Tibial artery (tissue), 4 donors: ENCODE results near the gene SMYD3.

Source experiments
- DNase-seq, 2 donors: peaks; one replicate each; pipeline ENCODE4 v3.0.0-alpha.2; 2019
- H3K27ac ChIP-seq, 2 donors: fragments of 200-600 bp; sonication (generic) in 1 of 2; 1 replicate in 1 of 2; 2 replicates in 1 of 2; pipeline ENCODE4 v1.5.1; 2018 to 2019; ENCODE audit warnings: mild to moderate bottlenecking in 1 of 2
- H3K27me3 ChIP-seq, 2 donors: fragments of 200-600 bp; sonication (generic) in 1 of 2; one replicate each; pipeline versions ENCODE4 v1.5.1 to v1.6.0; 2016 to 2019
- H3K36me3 ChIP-seq, 3 donors: fragments of 200-600 bp; sonication (generic) in 2 of 3; one replicate each; pipeline ENCODE4 v1.5.1; 2016 to 2019; ENCODE audit warnings: mild to moderate bottlenecking in 2 of 3
- H3K4me1 ChIP-seq, 4 donors: fragments of 200-600 bp; sonication (generic) in 2 of 4; 1 replicate in 3 of 4; 2 replicates in 1 of 4; pipeline ENCODE4 v1.5.1; 2016 to 2019
- H3K4me3 ChIP-seq, 2 donors: fragments of 200-600 bp; sonication (generic) in 1 of 2; 1 replicate in 1 of 2; 2 replicates in 1 of 2; pipeline ENCODE4 v1.5.1; 2018 to 2019; ENCODE audit warnings: mild to moderate bottlenecking in 2 of 2
- H3K9me3 ChIP-seq, 3 donors: fragments of 200-600 bp; sonication (generic) in 1 of 3; one replicate each; pipeline ENCODE4 v1.5.1; 2016 to 2019
- intact Hi-C: fragments of 100-400 bp; cut with DNase I; formaldehyde crosslinking; loops from one replicate; pipeline ENCODE4 v1.15.0; 2023; ENCODE audit warnings: low total_unique reads
- TF ChIP-seq, protein P1 (sequence below), 2 experiments: fragments of 200-600 bp in 1 of 2; fragments of 450-650 bp in 1 of 2; IDR thresholded peaks; one replicate each; pipeline ENCODE4 v1.5.1; 2017 to 2019; ENCODE audit warnings: antibody characterized with exemption in 2 of 2, mild to moderate bottlenecking in 1 of 2, moderate library complexity in 1 of 2

The SMYD3 gene

DNA sequence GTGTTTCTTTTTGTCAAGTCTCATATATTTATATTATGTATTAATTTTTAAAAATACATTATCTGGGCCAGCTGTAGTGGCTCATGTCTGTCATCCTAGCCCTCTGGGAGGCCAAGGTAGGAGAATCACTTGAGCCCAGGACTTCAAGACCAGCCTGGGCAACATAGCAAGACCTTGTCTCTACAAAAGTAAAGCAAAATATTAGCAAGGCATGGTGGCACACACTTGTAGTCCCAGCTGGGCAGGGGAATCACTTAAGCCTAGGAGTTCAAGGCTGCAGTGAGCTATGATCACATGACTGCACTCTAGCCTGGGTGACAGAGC lies 189.1 kb downstream of the SMYD3 start:
- H3K27me3 ChIP-seq: no peaks in the 10 kb centered on the region
- TF ChIP-seq, protein P1, sequence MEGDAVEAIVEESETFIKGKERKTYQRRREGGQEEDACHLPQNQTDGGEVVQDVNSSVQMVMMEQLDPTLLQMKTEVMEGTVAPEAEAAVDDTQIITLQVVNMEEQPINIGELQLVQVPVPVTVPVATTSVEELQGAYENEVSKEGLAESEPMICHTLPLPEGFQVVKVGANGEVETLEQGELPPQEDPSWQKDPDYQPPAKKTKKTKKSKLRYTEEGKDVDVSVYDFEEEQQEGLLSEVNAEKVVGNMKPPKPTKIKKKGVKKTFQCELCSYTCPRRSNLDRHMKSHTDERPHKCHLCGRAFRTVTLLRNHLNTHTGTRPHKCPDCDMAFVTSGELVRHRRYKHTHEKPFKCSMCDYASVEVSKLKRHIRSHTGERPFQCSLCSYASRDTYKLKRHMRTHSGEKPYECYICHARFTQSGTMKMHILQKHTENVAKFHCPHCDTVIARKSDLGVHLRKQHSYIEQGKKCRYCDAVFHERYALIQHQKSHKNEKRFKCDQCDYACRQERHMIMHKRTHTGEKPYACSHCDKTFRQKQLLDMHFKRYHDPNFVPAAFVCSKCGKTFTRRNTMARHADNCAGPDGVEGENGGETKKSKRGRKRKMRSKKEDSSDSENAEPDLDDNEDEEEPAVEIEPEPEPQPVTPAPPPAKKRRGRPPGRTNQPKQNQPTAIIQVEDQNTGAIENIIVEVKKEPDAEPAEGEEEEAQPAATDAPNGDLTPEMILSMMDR (IDR thresholded peaks at IDR 0.05): no peak
- H3K27ac ChIP-seq: no peak overlapping the region
- no peaks in the 10 kb centered on the region for H3K36me3 ChIP-seq
- no peaks in the 10 kb centered on the region for H3K4me1 ChIP-seq
- H3K9me3 ChIP-seq: no peaks in the 10 kb centered on the region
- intact Hi-C loops: no loop called here
- no peak overlapping the region for H3K4me3 ChIP-seq
- no peak for DNase-seq

DNA sequence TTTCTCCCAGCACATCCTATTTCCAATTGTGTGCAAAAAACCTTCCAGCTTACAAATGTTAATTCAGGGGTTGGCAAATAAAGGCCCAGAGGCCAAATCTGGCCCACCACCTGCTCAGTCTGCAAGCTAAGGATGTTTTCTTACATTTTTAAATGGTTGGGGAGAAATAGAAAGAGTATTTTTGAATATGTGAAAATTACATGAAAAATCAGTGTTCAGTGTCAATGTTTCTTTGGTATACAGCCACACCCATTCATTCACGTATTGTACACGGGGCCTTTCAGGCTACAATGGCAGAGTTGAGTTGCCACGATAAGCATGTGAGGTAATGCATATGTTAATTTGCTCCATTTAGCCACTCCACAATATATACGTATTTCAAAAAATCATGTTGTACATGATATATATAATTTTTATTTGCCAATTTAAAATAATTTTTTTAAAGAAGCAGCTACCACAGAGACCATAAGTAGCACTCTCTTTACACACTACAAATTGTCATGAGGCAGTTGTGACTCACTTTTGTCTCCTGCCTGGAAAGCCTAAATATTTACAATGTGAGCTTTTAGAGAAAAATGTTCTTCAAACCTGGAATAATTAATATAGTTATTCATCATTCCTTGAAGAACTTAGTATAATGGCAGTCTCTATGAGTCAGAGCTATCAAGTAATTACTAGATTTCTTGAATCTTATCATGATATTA lies 189.6 kb downstream of the SMYD3 start:
- Histone ChIP-seq H3K4me3 (no peak overlapping the region), H3K36me3 (no peaks in the 10 kb centered on the region), H3K27ac (no peak overlapping the region), H3K9me3 (no peaks in the 10 kb centered on the region), H3K27me3 (no peaks in the 10 kb centered on the region), H3K4me1 (no peaks in the 10 kb centered on the region)
- TF ChIP-seq, protein P1 (IDR thresholded peaks at IDR 0.05): no peak
- intact Hi-C loops: no loop called here
- DNase-seq: no peak

DNA sequence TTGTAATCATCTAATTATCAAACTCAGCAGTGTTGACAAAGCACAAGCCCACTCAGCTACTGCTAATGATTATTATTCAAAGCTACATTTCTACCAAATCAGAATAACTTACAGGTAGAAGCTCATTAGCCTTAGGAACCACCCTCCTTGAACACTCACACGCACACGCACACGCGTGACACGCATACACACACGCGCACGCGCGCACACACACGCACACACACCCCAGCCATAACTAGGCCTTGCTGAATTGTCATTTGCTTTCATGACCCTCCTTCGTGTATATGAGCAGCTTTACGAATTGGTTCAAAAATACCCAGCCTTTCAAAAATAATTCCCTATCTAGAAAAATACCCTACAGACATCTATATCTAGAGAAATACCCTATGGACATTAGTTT lies 195.6 kb downstream of the SMYD3 start:
- H3K4me1 ChIP-seq: no peaks in the 10 kb centered on the region
- TF ChIP-seq, protein P1 (IDR thresholded peaks at IDR 0.05): no peak

DNA sequence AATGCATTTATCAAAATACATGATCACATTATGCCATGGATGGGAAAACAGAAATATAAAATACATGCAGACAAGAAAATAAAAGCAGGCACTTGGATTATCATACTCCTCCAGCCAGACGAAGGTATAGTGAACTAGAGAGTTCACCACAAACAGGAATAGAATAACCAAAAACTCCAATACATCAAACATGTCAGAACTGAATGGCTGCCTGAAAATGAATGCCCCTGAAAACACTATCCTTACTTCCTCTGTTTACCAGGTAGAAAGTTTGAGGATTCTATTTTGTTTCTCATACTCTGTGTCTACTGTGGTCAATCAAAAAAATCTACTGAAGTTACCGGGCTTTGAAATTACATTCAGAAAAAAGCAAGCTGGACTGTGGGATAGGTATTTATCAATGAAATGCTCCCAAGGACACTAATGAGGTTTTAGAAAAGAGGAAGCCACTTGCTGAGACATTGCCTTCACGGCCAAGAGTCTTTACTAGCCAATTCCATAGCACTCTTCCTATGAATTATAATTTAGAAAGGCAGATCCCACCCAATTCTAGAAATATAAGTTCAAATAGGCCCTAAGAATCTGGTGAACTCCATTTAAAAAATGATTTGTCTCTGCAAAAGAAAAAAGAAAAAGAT lies 197.7 kb downstream of the SMYD3 start:
- Histone ChIP-seq H3K27me3 (no peaks in the 10 kb centered on the region), H3K4me3 (no peak overlapping the region), H3K9me3 (no peaks in the 10 kb centered on the region), H3K36me3 (no peaks in the 10 kb centered on the region), H3K27ac (no peak overlapping the region), H3K4me1 (no peaks in the 10 kb centered on the region)
- TF ChIP-seq, protein P1 (IDR thresholded peaks at IDR 0.05): no peak
- intact Hi-C loops: no loop called here
- DNase-seq: no peak

More for the DNA sequence above, 195.6 kb downstream of the SMYD3 start:
- no peak overlapping the region for H3K27ac ChIP-seq
- H3K36me3 ChIP-seq: no peaks in the 10 kb centered on the region
- H3K4me3 ChIP-seq: no peak overlapping the region
- H3K9me3 ChIP-seq: no peaks in the 10 kb centered on the region
- no peaks in the 10 kb centered on the region for H3K27me3 ChIP-seq
- DNase-seq: no peak
- intact Hi-C loops: no loop called here

DNA sequence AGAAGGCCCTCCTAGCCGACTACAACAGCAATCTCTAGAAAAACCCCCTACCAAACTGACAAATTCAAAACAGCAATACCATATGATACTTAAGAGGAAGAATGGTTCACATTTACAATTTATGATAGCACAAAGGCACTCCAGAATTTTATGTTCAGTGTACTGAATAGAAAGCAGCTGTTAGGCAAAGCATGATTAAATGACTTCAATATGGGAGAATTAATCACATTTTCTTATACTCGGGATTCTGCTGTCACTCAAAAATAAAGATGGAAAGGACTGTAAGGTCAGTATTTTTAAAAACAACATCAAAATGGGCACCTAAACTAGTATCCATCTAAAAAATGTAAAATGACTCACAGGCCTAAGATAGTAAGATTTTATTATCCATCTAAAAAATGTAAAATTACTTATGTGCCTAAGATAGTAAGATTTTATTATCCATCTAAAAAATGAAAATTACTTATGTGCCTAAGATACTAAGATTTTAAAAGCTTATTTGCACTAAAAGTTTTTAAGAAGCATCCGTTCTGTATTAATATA lies 198.5 kb downstream of the SMYD3 start:
- TF ChIP-seq, protein P1 (IDR thresholded peaks at IDR 0.05): no peak
- intact Hi-C loops: no loop called here
- no peak for DNase-seq

More for the DNA sequence above, 198.5 kb downstream of the SMYD3 start:
- H3K27ac ChIP-seq: no peak overlapping the region
- H3K36me3 ChIP-seq: no peaks in the 10 kb centered on the region
- no peaks in the 10 kb centered on the region for H3K4me1 ChIP-seq
- no peak overlapping the region for H3K4me3 ChIP-seq
- no peaks in the 10 kb centered on the region for H3K27me3 ChIP-seq
- H3K9me3 ChIP-seq: no peaks in the 10 kb centered on the region
